Measurements from ENCODE around the gene ABCD3. TPM values are rescaled to one million over a fixed set of nuclear protein-coding genes. Genes with fewer than 3 reads are reported as not detected.

Gene ABCD3
- total and polyA plus RNA-seq, 2 of the 13 experiments (the other 11 are each of a cell fraction or from before 2014, with no cell fraction given) = 27.5 to 166 TPM

DNA sequence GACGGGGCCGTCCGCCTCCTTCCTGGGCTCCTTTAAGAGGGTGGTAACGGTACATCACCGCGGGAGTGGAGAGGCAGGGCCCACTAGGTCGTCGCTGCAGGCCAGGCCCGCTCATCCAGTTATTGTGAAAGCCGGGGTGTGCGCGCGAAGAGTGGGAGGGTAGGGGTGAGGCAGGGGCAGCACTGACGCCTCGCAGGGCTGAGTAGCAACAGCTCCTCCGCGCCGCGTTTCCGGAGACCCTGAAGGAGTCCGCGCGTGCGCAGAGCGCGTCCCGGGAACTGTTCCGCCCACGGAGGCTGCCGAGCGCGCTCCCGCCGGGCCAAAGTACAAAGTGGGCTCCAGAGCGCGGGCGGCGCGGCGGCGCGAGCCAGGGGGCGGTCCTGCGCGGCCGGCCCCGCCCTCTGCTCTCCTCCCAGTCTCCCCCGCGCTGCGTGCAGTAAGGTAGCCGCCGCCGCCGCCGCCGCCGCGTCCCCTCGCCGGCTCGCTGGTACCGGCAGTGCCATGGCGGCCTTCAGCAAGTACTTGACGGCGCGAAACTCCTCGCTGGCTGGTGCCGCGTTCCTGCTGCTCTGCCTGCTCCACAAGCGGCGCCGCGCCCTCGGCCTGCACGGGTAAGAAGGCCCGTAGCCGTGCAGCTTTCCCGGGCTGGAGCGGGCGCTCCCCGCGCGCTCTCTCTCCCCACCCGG, at the start of gene ABCD3 (continued):
- TF ChIP-seq, protein P1, sequence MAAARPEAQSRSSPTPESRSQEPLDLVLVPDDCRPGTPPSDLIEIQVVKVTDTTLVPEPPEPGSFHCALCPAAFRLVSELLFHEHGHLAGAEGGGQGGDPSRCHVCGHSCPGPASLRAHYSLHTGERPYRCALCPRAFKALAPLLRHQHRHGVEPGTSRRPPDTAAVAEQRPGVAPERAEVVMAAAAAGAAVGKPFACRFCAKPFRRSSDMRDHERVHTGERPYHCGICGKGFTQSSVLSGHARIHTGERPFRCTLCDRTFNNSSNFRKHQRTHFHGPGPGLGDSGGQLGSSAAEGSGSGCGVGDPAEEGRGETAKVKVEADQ (CRISPR knock-in tag; IDR thresholded peaks at IDR 0.05; ENCODE audit: borderline replicate concordance) = peak; percentile 71
- TF ChIP-seq PAWR (CRISPR knock-in tag; IDR thresholded peaks at IDR 0.05; ENCODE audit: borderline replicate concordance) (no peak), RBAK (CRISPR knock-in tag; IDR thresholded peaks at IDR 0.05) (no peak), NKX3-1 (CRISPR knock-in tag; IDR thresholded peaks at IDR 0.05) (no peak), ZNF256 (CRISPR knock-in tag; conservative IDR thresholded peaks at IDR 0.05) (no peak), KAT7 (CRISPR knock-in tag; IDR thresholded peaks at IDR 0.05; ENCODE audit: borderline replicate concordance) (peak; percentile 99), ZNF572 (CRISPR knock-in tag; IDR thresholded peaks at IDR 0.05) (no peak), ZNF180 (CRISPR knock-in tag; IDR thresholded peaks at IDR 0.05; ENCODE audit: borderline replicate concordance, low read depth) (no peak), NCOA1 (CRISPR knock-in tag; IDR thresholded peaks at IDR 0.05) (no peak), PHB2 (IDR thresholded peaks at IDR 0.05; ENCODE audit: partially characterized antibody) (no peak), CAMTA2 (CRISPR knock-in tag; IDR thresholded peaks at IDR 0.05; ENCODE audit: borderline replicate concordance) (peak; percentile 94; the same call in 1 of the 2 replicates), TBP (CRISPR knock-in tag; IDR thresholded peaks at IDR 0.05) (no peak), SNAI1 (CRISPR knock-in tag; IDR thresholded peaks at IDR 0.05; ENCODE audit: borderline replicate concordance) (0 out of 2 replicates have a peak, but pooled peaks have one; percentile 59), IKZF4 (CRISPR knock-in tag; IDR thresholded peaks at IDR 0.05; ENCODE audit: borderline replicate concordance, low read depth, not compliant biosample characterization) (peak; percentile 38), ZNF143 (CRISPR knock-in tag; IDR thresholded peaks at IDR 0.05) (peak; percentile 77), FOXO1 (CRISPR knock-in tag; IDR thresholded peaks at IDR 0.05) (peak; percentile 10; the same call in 1 of the 2 replicates), RCOR2 (CRISPR knock-in tag; IDR thresholded peaks at IDR 0.05) (no peak), NR2F2 (IDR thresholded peaks at IDR 0.05; ENCODE audit: borderline replicate concordance, low read depth) (no peak), ZNF468 (CRISPR knock-in tag; IDR thresholded peaks at IDR 0.05) (no peak), ZNF484 (CRISPR knock-in tag; IDR thresholded peaks at IDR 0.05; ENCODE audit: borderline replicate concordance, low read depth) (no peak), KDM4B (CRISPR knock-in tag; IDR thresholded peaks at IDR 0.05) (peak; percentile 34; the same call in 1 of the 2 replicates), ZNF510 (CRISPR knock-in tag; IDR thresholded peaks at IDR 0.05; ENCODE audit: low read depth) (no peak), ZFP62 (CRISPR knock-in tag; IDR thresholded peaks at IDR 0.05) (no peak), ZKSCAN5 (CRISPR knock-in tag; IDR thresholded peaks at IDR 0.05) (no peak), NFYC (CRISPR knock-in tag; IDR thresholded peaks at IDR 0.05) (no peak)
- TF ChIP-seq, protein P2, sequence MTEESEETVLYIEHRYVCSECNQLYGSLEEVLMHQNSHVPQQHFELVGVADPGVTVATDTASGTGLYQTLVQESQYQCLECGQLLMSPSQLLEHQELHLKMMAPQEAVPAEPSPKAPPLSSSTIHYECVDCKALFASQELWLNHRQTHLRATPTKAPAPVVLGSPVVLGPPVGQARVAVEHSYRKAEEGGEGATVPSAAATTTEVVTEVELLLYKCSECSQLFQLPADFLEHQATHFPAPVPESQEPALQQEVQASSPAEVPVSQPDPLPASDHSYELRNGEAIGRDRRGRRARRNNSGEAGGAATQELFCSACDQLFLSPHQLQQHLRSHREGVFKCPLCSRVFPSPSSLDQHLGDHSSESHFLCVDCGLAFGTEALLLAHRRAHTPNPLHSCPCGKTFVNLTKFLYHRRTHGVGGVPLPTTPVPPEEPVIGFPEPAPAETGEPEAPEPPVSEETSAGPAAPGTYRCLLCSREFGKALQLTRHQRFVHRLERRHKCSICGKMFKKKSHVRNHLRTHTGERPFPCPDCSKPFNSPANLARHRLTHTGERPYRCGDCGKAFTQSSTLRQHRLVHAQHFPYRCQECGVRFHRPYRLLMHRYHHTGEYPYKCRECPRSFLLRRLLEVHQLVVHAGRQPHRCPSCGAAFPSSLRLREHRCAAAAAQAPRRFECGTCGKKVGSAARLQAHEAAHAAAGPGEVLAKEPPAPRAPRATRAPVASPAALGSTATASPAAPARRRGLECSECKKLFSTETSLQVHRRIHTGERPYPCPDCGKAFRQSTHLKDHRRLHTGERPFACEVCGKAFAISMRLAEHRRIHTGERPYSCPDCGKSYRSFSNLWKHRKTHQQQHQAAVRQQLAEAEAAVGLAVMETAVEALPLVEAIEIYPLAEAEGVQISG (CRISPR knock-in tag; IDR thresholded peaks at IDR 0.05) = peak; percentile 60
- TF ChIP-seq, protein P3, sequence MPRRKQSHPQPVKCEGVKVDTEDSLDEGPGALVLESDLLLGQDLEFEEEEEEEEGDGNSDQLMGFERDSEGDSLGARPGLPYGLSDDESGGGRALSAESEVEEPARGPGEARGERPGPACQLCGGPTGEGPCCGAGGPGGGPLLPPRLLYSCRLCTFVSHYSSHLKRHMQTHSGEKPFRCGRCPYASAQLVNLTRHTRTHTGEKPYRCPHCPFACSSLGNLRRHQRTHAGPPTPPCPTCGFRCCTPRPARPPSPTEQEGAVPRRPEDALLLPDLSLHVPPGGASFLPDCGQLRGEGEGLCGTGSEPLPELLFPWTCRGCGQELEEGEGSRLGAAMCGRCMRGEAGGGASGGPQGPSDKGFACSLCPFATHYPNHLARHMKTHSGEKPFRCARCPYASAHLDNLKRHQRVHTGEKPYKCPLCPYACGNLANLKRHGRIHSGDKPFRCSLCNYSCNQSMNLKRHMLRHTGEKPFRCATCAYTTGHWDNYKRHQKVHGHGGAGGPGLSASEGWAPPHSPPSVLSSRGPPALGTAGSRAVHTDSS (CRISPR knock-in tag; conservative IDR thresholded peaks at IDR 0.05) = no peak

All from HepG2 (cell line).